Gastrocnemius medialis (tissue), 4 donors: ENCODE data around the gene HPN. TPM values are rescaled to one million over a fixed set of nuclear protein-coding genes. Genes with fewer than 3 reads are reported as not detected.
"Not testable (repeated sequence)": the region's sequence is repeated elsewhere in the genome, so short reads cannot be mapped to it uniquely, and the experiment has no call there.

Experiments used
- ATAC-seq, 2 donors: fragments of 150-250 bp; one replicate each; pipeline ENCODE4 v1.9.1; 2016
- DNase-seq, 2 donors: peaks; one replicate each; pipeline ENCODE4 v3.0.0-alpha.2; 2019
- H3K27ac ChIP-seq, 4 donors: fragments of 200-600 bp; sonication (generic); 1 replicate in 1 of 4; 2 replicates in 3 of 4; pipeline ENCODE4 v1.5.1; 2016 to 2018; ENCODE audit warnings: mild to moderate bottlenecking in 2 of 4, moderate library complexity in 1 of 4
- H3K27me3 ChIP-seq, 3 donors: fragments of 200-600 bp; sonication (generic) in 2 of 3; 1 replicate in 1 of 3; 2 replicates in 2 of 3; pipeline versions ENCODE4 v1.5.1 to v1.6.0; 2016 to 2019; ENCODE audit warnings: mild to moderate bottlenecking in 1 of 3, moderate library complexity in 1 of 3
- H3K36me3 ChIP-seq, 2 donors: fragments of 200-600 bp; sonication (generic) in 1 of 2; one replicate each; pipeline ENCODE4 v1.5.1; 2017 to 2018
- H3K4me1 ChIP-seq, 2 donors: fragments of 200-600 bp; sonication (generic) in 1 of 2; one replicate each; pipeline ENCODE4 v1.5.1; 2016 to 2017; ENCODE audit warnings: mild to moderate bottlenecking in 2 of 2
- H3K4me3 ChIP-seq, 4 donors: fragments of 200-600 bp; sonication (generic) in 3 of 4; 1 replicate in 1 of 4; 2 replicates in 3 of 4; pipeline ENCODE4 v1.5.1; 2016 to 2019; ENCODE audit warnings: mild to moderate bottlenecking in 2 of 4
- H3K9me3 ChIP-seq, 3 donors: fragments of 200-600 bp; sonication (generic) in 2 of 3; 1 replicate in 1 of 3; 2 replicates in 2 of 3; pipeline ENCODE4 v1.5.1; 2016 to 2019
- CTCF ChIP-seq, 5 experiments: fragments of 450-650 bp in 3 of 5; fragments of 200-600 bp in 2 of 5; sonication (generic) in 2 of 5; IDR thresholded peaks in 4 of 5; conservative IDR thresholded peaks in 1 of 5; 1 replicate in 4 of 5; 2 replicates in 1 of 5; pipeline ENCODE4 v1.5.1; 2016 to 2019; ENCODE audit warnings: antibody characterized with exemption in 5 of 5, mild to moderate bottlenecking in 3 of 5, moderate library complexity in 3 of 5
- POLR2A ChIP-seq, 2 donors: fragments of 450-650 bp; IDR thresholded peaks; one replicate each; pipeline ENCODE4 v1.6.1; 2017; ENCODE audit warnings: antibody characterized with exemption in 2 of 2, mild to moderate bottlenecking in 2 of 2, moderate library complexity in 2 of 2
- in situ Hi-C, 4 donors: fragments of 200-750 bp; cut with MboI; loops; one replicate each; pipeline versions ENCODE4 v1.15.0 to v1.8.0; 2017; ENCODE audit warnings: low sequenced_read_pairs in 4 of 4
- intact Hi-C: fragments of 100-400 bp; cut with DNase I; formaldehyde crosslinking; loops from one replicate; pipeline ENCODE4 v1.15.1; 2023; ENCODE audit warnings: low total_unique reads
- total RNA-seq, 4 donors: library from RNA; depleted of rRNA; stranded (reverse); fragments of >200 nt; gene quantifications; one replicate each; pipeline versions ENCODE4 v1.1.0 to v1.2.3, GENCODE V29; 2016

HPN gene
- total RNA-seq = 10 to 100 TPM in 3 of 4 donors, 1 to 10 TPM in 1; 9.1 to 24.0 (median 17.1) TPM

DNA sequence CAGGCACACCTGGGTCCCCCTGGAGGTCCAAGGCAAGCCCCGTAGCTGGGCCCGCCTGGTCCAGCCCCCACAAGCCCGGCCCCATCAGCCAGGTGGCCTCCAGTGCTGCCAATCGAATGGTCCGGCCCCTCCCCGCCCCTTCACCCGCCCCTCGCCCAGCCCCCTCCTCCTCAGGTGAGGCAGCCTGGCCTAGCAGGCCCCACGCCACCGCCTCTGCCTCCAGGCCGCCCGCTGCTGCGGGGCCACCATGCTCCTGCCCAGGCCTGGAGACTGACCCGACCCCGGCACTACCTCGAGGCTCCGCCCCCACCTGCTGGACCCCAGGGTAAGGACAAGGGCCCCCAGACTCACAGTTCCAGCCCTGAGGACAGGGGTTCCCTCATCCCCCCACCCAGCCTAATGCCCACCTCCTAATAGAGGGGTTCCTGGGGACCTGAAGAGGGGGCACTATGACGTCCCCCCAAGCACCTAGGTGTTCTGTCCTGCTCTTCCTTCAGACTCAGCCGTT lies at the start of gene HPN:
Gene HPN (plus strand): TSS at position 174 of the 508 bp plus-strand sequence. CDS start 786 bp downstream, outside the sequence.
- no peaks in the 10 kb centered on the region for H3K36me3 ChIP-seq
- H3K4me3 ChIP-seq = peak within 1 kb of the TSS; percentile 4 to 46 (median 10)
- H3K27me3 ChIP-seq = no peaks in the 10 kb centered on the region
- intact Hi-C loops (loop anchor here (5.0 kb wide), 1 partner anchor 716 kb away; the partner anchor contains the start of genes HSPB6 and PROSER3), in situ Hi-C loops (loop anchor here in 1 of 4 donors (10.0 kb wide), 1 partner anchor 53 kb away; no protein-coding TSS in a partner anchor)
- ATAC-seq = peak; percentile 0
- no peak for TF ChIP-seq POLR2A (IDR thresholded peaks at IDR 0.05)
- no peak for TF ChIP-seq CTCF (IDR thresholded peaks at IDR 0.05 in 4 of 5, conservative IDR thresholded peaks at IDR 0.05 in 1 of 5)
- H3K4me1 ChIP-seq = peaks cover 62 to 70% of the 10 kb centered on the region in 2 donors
- no peaks in the 10 kb centered on the region for H3K9me3 ChIP-seq
- DNase-seq = peak in 1 of 2 donors; percentile 56
- peak within 1 kb of the TSS; percentile 97 to 98 (median 98) for H3K27ac ChIP-seq

- intact Hi-C loops, H3K27ac ChIP-seq, H3K36me3 ChIP-seq, ATAC-seq, H3K27me3 ChIP-seq, H3K9me3 ChIP-seq, DNase-seq, H3K4me3 ChIP-seq: not testable (repeated sequence)
- in situ Hi-C loops = loop anchor here in 1 of 4 donors (25.0 kb wide), 1 partner anchor 270 kb away; the partner anchor contains the start of gene USF2
- peaks cover 15 to 22% of the 10 kb centered on the region in 2 donors for H3K4me1 ChIP-seq
Measured at GRCh38 chr19:34992582-34992981, 48.9 kb upstream of the HPN start.

DNA sequence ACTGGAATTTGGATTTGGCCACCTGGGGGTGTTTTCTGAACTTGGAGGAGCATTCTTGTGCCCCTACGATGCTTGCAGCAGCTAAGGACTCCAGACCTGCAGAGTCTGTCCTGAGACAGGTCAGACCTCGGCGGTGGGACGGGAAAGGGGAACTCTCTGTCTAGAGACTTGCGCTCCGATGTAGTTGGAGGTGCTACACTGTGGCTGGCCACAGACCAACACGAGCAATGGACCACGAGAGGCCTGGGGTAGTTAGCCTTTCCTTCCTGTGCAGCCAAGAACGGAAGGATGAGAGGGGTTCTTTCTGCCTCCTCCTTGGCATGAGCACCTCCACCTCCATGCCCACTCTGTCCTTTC lies 47.3 kb upstream of the HPN start:
- intact Hi-C loops = no loop called here

DNA sequence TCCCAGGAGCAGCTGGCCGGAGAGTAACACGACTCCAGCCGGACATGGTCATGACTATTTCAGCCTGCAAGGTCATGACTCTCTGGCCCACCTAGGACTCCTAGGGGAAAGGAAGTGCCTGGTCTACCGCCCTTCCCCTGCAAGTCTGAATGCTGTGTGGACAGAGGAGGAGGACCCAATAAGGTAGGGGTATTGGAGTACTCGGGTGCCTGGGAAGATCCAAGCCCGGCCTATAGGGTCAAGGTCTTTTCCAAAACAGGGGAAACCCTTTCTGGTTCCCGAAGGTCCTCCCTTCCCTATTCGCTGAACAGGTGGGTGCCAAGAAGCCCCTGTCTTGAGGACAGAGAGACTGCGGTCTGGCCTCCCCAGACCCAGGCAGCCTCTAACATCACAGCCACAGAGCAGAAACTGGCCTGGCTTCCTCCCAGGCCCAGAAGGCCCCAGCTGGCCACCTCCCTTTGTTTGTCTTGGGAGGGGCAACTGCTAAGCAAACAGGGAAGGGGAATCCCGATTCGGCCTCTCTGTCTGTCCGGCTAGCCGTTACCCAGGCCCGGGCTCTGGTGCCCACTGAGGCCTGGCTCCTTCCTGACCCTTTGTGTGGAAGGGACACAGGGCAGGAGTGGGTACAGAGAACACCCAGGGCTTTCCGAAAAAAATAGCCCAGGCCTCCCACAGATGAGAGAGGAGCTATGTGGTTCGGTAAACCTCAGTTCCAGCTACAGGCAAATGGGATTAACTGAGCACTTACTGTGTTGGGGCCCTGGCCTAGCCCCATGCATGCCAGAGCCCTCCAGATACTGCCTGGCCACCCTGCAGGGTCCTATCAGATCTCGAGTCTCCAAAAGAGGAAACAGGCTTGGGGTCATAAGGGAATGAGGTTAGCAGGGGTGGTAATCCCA lies 46.6 kb upstream of the HPN start:
- H3K36me3 ChIP-seq = peaks cover 0 to 7% of the 10 kb centered on the region in 2 donors
- no peaks in the 10 kb centered on the region for H3K9me3 ChIP-seq
- H3K4me1 ChIP-seq = peaks cover 15 to 30% of the 10 kb centered on the region in 2 donors
- peak; percentile 43 to 91 for ATAC-seq
- intact Hi-C loops (no loop called here), in situ Hi-C loops (loop anchor here in 1 of 4 donors (25.0 kb wide), 1 partner anchor 267 kb away; the partner anchor contains the start of gene USF2)
- H3K27me3 ChIP-seq = no peaks in the 10 kb centered on the region
- peak overlapping the region; percentile 83 to 98 (median 92) for H3K27ac ChIP-seq
- TF ChIP-seq POLR2A (IDR thresholded peaks at IDR 0.05) = peak in 1 of 2 donors; percentile 66
- no peak for TF ChIP-seq CTCF (IDR thresholded peaks at IDR 0.05 in 4 of 5, conservative IDR thresholded peaks at IDR 0.05 in 1 of 5)
- DNase-seq = peak in 1 of 2 donors; percentile 82
- peak overlapping the region in 3 of 4 donors; percentile 27 to 64 (median 64) for H3K4me3 ChIP-seq

More for the DNA sequence above, 47.3 kb upstream of the HPN start:
- TF ChIP-seq POLR2A (IDR thresholded peaks at IDR 0.05) (no peak), CTCF (IDR thresholded peaks at IDR 0.05 in 4 of 5, conservative IDR thresholded peaks at IDR 0.05 in 1 of 5) (no peak)
- peak overlapping the region in 3 of 4 donors; percentile 27 to 64 (median 64) for H3K4me3 ChIP-seq
- H3K36me3 ChIP-seq = peaks cover 0 to 7% of the 10 kb centered on the region in 2 donors
- no peaks in the 10 kb centered on the region for H3K27me3 ChIP-seq
- DNase-seq = no peak
- ATAC-seq = peak in 1 of 2 donors; percentile 33
- peak overlapping the region; percentile 83 to 98 (median 92) for H3K27ac ChIP-seq
- in situ Hi-C loops = loop anchor here in 1 of 4 donors (25.0 kb wide), 1 partner anchor 268 kb away; the partner anchor contains the start of gene USF2
- H3K4me1 ChIP-seq = peaks cover 15 to 30% of the 10 kb centered on the region in 2 donors
- no peaks in the 10 kb centered on the region for H3K9me3 ChIP-seq
